ENCODE measurements around the gene ATPAF2.
"Not testable (repeated sequence)": the region's sequence is repeated elsewhere in the genome, so short reads cannot be mapped to it uniquely, and the experiment has no call there.

ATPAF2 gene

DNA sequence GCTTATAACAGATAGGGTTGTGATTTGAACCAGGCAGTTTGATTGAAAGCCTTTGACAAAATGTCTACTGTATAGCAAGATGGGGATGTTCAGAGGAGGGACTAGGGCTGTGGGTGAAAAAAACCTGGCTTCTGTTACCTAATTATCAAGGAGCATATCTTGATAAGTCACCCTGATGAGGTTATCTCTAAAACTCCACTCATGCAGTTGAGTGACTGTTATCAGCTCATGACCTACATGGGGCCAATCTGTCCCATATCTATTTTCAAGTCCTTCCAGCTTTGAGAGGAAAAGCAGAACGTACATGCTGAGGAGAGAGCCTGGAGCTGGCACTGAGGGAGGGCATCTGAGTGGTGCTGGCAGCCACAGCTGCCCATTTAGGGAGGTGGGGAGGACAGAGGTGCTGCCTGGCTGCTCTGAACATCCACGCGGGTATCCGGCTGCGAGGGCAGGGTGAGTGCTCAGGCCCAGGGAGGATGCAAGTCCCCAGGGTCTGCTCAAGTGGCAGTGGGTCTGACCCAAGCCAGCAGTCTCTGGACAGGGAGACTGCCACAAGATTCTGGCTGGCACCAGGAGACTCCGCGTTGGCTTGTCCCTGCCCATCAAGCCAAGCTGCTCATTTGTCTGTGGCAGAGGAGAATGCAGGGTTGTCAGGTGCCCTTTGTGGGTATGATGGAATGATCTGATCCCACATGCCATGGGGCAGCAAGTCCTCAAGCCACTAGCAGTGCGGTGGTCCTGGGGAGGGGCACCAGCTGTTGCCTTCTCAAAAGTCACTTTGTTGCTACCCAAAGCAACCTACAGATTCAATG lies 29.2 kb downstream of the ATPAF2 start:
- DNase-seq = no peak

- peak; percentile 83 for DNase-seq
Measured at GRCh38 chr17:18008496-18009268, 30.3 kb downstream of the ATPAF2 start.

- DNase-seq = no peak
Measured at GRCh38 chr17:18006495-18007239, 32.3 kb downstream of the ATPAF2 start.

GRCh38 chr17:18005496-18005895 lies 33.5 kb downstream of the ATPAF2 start:
- DNase-seq = no peak

GRCh38 chr17:18004884-18005305 lies 34.1 kb downstream of the ATPAF2 start:
- no peak for DNase-seq

- no peak for DNase-seq
Measured at GRCh38 chr17:18004345-18004744, 34.6 kb downstream of the ATPAF2 start.

DNA sequence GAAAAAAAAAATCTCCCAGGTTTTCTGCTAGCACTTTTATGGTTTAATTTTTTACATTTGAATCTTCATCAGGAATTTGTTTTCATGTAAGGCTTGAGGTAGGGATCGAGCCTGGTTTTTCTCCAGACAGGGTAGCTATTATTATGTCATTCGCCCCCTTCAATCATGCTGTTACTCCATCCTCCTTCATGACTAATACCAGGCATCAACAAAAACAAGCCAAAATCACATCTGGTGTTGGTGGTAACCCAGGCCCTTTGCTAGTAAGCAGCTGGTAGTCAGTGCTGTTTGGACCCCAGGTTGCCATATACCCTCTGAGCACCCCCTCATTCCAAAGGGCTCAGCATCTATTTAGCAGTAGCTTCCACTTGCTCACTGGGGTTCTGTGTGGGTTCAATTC lies 36.8 kb downstream of the ATPAF2 start:
- DNase-seq = no peak

- no peak for DNase-seq
Measured at GRCh38 chr17:18000030-18000408, 38.9 kb downstream of the ATPAF2 start.

- DNase-seq = peak; percentile 16
Measured at GRCh38 chr17:17999364-18000029, 39.5 kb downstream of the ATPAF2 start.

DNA sequence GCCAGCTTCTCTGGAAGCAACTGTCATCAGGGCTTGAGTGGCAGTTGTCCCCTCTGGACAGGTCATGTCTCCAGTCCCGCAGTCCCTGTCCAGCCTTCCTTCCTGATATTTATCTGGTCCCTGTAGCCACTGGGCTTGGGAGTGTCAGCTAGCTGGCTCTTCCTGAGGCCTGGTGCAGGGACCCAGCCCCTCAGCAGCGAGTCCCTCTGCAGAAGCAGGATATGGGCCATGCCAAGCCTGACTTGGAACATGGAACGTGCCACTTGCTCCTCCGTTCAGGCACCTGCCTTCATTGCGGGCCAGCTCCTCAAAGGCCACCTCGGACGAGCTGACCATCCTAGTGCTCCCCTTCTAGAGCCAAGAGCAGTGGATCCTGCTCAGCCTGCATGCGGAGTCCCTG lies 40.0 kb downstream of the ATPAF2 start:
- no peak for DNase-seq

DNA sequence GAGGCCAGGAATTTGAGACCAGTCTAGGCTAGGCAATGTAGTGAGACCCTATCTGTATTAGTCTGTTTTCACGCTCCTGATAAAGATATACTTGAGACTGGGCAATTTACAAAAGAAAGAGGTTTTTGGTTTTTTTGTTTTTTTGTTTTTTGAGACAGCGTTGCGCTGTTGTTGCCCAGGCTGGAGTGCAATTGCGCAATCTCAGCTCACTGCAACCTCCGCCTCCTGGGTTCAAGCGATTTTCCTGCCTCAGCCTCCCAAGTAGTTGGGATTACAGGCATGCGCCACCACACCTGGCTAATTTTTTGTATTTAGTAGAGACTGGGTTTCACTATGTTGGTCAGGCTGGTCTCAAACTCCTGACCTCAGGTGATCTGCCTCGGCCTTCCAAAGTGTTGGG lies 43.1 kb downstream of the ATPAF2 start:
- DNase-seq = not testable (repeated sequence)

DNA sequence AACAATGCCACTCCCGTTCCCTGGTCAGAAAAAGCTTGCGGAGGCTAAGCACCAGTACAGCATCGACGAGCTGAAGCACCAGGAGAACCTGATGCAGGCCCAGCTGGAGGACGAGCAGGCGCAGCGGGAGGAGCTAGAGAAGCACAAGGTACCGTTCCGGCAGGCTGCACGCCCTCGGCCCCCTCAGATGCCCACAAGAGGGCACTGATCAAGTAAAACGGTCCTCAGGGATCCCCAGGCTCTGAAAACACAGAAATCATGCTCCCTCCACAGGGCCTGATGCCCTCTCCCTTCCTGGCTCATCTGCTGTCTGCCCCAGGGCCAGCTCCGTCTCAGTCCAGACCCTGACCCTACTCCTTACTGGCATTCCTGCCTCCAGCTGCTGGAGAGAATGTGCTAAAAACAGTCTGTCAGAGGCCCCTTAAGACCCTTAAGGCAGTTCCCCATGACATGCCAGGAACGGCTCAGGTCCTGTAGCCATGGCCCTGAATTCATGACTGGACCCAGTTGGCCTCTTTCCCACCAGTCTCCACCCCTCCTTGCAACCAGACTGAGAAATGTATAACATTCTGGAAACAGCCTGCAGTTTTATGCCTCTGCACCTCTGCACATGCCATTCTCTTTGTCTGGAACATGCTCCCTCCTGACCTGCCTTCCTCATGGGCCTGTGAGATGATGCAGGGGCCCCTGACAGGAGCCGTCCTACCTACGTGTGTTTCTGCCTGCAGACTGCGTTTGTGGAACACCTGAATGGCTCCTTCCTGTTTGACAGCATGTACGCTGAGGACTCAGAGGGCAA lies 44.5 kb downstream of the ATPAF2 start:
- DNase-seq = peak; percentile 15

DNA sequence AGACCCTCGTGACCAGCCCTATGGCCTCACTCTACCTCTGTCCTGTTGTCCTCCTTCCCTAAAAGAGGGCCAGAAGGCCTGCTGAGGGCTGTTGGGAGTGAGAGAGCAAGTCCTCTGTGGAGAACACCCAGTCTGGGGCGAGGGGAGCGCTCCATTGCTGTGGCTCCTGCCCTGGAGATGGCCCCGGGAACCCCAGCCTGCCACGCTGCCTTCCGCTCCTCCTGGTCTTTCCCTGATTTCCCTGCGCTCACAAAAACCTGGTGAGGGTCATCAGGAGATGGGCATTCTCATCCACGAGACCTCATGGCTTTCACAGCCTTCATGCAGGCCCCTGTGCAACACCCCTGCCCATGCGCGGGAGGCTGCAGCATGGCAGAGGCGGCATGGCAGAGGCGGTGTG lies 45.1 kb downstream of the ATPAF2 start:
- DNase-seq = no peak

- DNase-seq = peak; percentile 10
Measured at GRCh38 chr17:17993366-17993765, 45.6 kb downstream of the ATPAF2 start.

- no peak for DNase-seq
Measured at GRCh38 chr17:17990282-17990681, 48.7 kb downstream of the ATPAF2 start.

- DNase-seq = no peak
Measured at GRCh38 chr17:17989618-17990017, 49.4 kb downstream of the ATPAF2 start.

DNA sequence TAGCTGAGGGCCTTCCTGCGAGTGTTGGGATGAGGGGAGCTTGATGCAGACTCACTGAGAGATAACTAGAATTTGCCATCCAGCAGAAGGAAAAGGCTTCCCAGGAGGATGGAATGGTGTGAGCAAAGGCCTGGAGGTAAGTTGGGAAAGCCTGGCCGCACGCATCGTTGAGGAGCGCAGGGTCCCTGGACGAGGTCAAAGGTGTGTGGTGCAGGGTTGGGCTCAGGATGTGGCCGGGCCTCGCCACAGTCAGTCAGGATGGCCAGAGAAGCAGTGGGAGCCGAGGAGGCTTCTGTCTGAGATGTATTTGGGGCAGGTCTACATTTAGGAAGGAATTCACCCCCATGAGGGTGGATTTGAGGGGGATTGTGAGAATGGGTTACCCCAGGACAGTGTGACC lies 49.9 kb downstream of the ATPAF2 start:
- no peak for DNase-seq

DNA sequence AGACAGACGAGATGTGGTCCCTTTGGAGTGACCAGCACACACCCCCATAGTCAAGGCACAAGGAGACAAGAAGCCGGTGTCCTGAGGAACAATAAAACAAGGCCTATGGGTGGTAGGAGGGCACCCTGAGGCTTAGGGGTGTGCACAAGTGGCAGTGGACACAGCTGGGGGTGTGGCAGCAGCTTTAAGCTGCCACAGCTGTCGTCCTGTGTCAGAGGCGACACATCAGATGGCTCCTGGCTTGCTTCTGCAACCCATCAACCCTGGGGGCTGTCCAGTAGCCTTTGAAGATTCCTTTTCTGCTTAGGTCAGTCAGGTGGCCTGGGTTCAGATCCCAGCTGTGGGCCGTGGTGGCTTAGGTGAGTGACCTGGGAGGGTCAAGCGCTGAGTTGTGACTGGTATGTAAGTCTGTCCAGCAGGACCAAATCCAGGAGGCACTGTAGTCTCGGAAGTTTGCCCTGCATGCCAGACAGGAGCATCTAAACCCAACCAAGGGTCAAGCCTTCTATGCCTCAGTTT lies 50.5 kb downstream of the ATPAF2 start:
- DNase-seq = no peak

- no peak for DNase-seq
Measured at GRCh38 chr17:17987901-17988300, 51.1 kb downstream of the ATPAF2 start.

DNA sequence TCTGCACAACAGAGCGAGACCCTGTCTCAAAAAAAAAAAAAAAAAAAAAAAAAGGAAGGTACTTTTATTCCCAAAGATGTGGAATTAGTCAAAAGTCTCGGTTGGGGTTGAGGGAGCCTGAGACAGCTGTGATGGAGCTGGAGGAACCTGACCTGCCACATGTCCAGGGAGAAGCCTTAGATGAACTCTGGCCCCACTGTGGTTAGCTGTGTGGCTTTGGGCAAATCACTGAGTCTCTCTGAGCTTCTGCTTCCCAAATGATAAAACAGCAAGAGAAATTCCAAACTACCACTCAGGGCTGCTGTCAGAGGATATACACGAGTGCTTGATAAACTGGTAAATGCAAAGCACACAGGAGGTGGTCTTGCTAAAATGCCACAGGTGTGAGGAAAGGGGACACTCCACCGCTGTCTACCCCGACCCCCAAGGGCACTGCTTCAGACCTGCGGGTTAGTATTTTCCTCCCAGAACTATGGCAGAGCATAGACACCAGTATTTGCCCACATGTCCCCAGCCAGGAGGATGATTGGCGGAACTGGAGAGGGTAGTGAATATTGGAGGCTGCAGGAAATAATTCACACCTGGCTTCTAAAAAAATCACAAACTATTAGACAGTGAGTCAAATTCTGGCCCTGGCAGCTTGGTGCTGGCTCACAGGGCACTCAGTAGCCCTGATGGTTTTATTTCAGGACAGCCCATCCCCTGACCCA lies 51.6 kb downstream of the ATPAF2 start:
- DNase-seq = no peak

DNA sequence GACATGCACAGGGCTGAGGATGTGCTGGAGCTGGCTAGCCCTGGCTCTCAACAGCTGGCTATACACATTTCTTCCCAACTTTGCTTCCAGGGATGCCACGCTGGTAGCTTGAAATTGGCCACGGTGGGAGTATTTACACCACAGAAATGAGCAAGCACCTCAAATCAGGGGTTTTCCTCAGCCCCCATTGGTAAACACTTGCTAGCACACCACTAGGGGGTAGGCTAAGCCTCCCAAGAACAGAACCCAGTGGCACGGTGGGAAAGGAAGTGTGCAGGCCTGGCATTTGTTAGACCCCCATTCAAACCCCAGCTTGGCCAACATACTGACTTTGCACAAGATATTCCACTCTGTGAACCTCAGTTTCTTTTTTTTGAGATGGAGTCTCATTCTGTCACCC lies 53.4 kb downstream of the ATPAF2 start:
- DNase-seq = no peak

Data from fibroblast of upper back skin (primary cell).